ENCODE data around the gene ELAC1.

The ELAC1 gene

DNA sequence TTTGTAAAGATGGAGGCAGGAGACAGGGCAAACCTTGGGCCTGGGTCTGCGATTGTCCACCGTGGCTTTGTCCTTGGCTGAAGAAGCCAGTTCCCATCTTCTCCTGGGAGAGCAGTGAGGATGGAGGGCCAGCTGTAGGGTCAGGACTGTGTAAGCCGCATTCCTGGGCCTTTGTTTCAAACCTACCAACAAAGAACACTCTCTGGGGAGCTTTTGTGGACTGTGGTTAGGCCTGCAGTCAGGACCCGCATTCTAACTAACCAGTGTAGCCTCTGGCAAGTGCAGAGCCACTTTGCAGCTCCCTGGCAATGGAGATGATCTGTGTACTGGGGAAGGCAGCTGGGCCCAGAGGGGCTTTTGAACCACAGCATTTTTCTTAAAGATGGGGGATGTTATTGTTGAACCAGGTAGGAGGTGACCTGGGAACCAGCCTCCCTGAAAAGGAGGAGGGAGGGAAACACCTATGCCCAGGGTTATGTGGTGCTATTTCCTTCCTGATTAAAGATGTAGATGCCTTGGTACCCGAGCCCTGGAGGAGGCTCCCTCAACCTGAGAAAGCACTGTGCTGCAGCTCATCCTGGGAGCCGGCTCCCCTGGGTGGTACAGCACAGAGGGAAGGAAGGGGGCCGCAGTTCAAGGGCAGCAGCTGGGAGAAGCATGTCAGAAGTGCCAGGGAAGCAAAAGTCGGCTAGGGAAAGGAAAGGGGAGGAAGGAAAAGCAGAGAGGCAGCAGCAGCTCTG is 49.5 kb downstream of the ELAC1 start:
- TF ChIP-seq, protein P1, sequence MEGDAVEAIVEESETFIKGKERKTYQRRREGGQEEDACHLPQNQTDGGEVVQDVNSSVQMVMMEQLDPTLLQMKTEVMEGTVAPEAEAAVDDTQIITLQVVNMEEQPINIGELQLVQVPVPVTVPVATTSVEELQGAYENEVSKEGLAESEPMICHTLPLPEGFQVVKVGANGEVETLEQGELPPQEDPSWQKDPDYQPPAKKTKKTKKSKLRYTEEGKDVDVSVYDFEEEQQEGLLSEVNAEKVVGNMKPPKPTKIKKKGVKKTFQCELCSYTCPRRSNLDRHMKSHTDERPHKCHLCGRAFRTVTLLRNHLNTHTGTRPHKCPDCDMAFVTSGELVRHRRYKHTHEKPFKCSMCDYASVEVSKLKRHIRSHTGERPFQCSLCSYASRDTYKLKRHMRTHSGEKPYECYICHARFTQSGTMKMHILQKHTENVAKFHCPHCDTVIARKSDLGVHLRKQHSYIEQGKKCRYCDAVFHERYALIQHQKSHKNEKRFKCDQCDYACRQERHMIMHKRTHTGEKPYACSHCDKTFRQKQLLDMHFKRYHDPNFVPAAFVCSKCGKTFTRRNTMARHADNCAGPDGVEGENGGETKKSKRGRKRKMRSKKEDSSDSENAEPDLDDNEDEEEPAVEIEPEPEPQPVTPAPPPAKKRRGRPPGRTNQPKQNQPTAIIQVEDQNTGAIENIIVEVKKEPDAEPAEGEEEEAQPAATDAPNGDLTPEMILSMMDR (IDR thresholded peaks at IDR 0.05; ENCODE audit: insufficient read depth, missing control alignments), result no peak
- FAIRE-seq, result no peak

DNA sequence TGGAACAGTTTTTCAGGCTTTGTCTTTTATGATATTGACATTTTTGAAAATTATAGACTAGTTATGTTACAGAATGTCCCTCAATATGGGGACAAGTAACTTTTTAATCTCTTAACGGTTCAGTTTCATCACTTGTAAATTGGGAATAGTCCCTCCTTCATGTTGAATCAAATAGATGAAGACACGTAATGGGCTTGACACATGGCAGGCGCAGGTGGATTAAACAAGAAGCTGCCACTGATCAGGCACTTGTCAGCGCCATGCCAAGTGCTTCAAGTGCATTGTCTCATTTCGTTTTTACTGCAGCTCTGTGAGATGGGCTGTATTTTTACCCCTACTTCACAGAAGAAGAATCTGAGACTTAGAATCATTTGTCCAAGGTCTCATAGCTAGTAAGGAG is 52.7 kb downstream of the ELAC1 start:
- FAIRE-seq (no peak), DNase-seq (ENCODE audit: insufficient read length, low spot score) (no peak)
- TF ChIP-seq, protein P1 (IDR thresholded peaks at IDR 0.05; ENCODE audit: insufficient read depth, missing control alignments), result no peak

More for the DNA sequence above, 49.5 kb downstream of the ELAC1 start:
- no peak for DNase-seq (ENCODE audit: insufficient read length, low spot score)

DNA sequence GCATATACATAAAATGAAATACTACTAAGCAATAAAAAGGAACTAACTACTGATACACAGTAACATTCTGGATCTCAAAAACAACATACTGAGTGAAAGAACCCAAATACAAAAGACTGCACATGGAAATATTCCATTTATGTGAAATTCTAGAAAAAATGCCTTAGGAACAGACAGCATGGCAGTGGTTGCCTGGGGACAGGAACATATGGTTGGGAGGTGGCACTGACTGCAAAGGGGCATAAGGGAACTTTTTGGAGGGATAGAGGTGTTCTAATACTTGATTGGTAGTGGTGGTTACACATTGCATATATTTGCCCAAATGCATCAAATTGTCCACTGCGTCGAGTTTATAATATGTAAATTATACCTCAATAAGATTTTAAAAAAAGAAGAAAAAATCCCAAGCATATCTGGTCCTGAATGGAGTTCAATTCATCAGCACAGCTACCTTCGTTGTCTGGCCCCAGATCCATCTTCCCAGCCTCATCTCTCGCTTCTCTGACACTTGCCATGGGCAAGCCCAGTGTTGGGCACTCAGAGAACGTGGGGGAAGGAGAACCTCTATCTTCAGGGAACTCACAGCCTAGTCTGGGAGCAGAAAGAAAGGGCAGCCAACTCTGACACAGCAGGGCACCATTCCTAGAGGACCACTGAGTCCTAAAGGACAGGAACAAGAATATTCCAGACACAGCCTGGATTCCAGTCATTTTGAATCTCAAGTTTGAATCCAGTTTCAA is 53.6 kb downstream of the ELAC1 start:
- FAIRE-seq, result no peak
- no peak for DNase-seq (ENCODE audit: insufficient read length, low spot score)
- TF ChIP-seq, protein P1 (IDR thresholded peaks at IDR 0.05; ENCODE audit: insufficient read depth, missing control alignments), result no peak

DNA sequence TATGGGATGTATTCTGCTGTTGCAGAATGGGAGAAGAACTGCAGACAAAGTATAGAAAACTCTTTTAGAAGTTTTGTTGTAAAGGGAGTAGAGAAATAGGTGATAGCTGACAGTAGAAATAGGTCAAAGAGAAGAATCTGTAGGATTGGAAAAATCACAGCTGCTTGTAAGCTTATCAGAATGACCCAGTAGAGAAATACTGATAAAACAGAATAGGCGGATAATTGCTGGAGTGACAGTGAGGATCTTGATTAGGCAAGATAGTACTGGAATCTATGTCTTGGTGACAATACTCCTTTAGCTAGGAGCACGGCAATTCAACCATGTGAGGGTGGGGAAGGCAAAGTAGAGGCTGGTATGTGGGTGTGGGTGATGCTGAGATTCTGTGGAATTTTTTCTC is 57.7 kb downstream of the ELAC1 start:
- TF ChIP-seq, protein P1 (IDR thresholded peaks at IDR 0.05; ENCODE audit: insufficient read depth, missing control alignments), result no peak
- no peak for FAIRE-seq

DNA sequence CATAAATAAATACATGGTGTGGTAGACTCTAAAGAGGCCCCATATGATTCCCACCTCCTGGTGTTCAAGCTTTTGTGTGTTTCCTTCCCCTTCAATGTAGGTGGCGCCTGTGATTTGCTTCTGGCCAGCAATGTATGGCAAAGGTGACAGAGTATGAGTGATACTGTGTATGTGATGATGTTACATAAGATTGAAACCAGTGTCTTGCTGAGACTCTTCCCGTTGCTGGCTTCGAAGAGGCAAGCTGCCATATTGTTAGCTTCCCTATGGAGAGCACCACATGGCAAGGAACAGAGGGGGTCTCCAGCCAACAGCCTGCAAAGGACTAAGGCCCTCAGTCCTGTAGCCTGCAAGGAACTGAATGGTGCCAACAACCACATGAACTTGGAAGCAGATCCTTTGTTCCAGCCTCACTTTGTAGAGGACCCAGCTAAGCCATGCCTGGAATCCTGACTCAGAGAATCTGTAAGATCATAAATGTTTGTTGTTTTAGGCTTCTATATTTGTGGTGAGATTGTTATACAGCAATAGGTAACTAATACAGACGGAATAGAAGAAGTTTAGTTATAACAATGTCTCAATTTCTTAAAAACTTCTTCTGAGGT is 60.5 kb downstream of the ELAC1 start:
- TF ChIP-seq, protein P1 (IDR thresholded peaks at IDR 0.05; ENCODE audit: insufficient read depth, missing control alignments), result no peak
- FAIRE-seq (peak; percentile 93), DNase-seq (ENCODE audit: insufficient read length, low spot score) (no peak)

More for the DNA sequence above, 57.7 kb downstream of the ELAC1 start:
- DNase-seq (ENCODE audit: insufficient read length, low spot score), result no peak

DNA sequence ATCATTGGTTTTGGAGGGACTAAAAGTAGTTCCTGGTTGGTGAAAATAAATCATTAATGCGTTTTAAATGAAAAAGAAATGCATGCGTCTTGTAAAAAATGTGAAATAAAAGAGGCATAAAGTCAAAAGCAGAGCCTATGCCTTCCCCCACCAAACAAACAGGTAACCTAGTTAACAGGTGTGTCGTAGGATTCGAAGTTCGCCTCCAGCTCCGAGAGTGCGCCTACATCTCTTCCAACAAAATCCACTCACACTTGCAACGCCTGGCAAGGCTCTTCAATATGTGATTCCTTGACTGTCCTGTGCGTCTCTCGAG is 61.5 kb downstream of the ELAC1 start:
- peak; percentile 56 for FAIRE-seq
- TF ChIP-seq, protein P1 (IDR thresholded peaks at IDR 0.05; ENCODE audit: insufficient read depth, missing control alignments), result no peak
- no peak for DNase-seq (ENCODE audit: insufficient read length, low spot score)
